GM18870 (cell line): ENCODE data around the gene OR52B4.
"Not testable (repeated sequence)": the region's sequence is repeated elsewhere in the genome, so short reads cannot be mapped to it uniquely, and the experiment has no call there.

Experiments used
- ATAC-seq: cut with Tn5 transposase; IDR thresholded peaks from one replicate; pipeline ENCODE4 v1.9.1; 2021; ENCODE audit warnings: moderate library complexity; ENCODE audit not compliant: unreplicated experiment

Gene OR52B4

GRCh38 chr11:4368286-4368685, at the start of gene OR52B4:
Gene OR52B4, minus strand, starts transcription at chr11:4368386. Its CDS starts 91 bp downstream, at chr11:4368295.
- ATAC-seq = no peak

GRCh38 chr11:4416816-4417215, 48.6 kb upstream of the OR52B4 start:
- ATAC-seq = no peak

- ATAC-seq = no peak
Observed at GRCh38 chr11:4416306-4416705, 48.1 kb upstream of the OR52B4 start.

GRCh38 chr11:4406206-4406605, 38.0 kb upstream of the OR52B4 start:
- ATAC-seq = not testable (repeated sequence)

- ATAC-seq = no peak
Observed at GRCh38 chr11:4393858-4394223, 25.7 kb upstream of the OR52B4 start.

GRCh38 chr11:4393209-4393857, 25.1 kb upstream of the OR52B4 start, which contains the start of gene TRIM21:
Gene TRIM21, minus strand, starts transcription at chr11:4393702. Its CDS starts 3,293 bp downstream, at chr11:4390409.
- peak; percentile 99 for ATAC-seq

- no peak for ATAC-seq
Observed at GRCh38 chr11:4388221-4388620, 20.0 kb upstream of the OR52B4 start.

GRCh38 chr11:4385978-4386740, 18.0 kb upstream of the OR52B4 start:
- no peak for ATAC-seq

GRCh38 chr11:4381901-4382300, 13.7 kb upstream of the OR52B4 start:
- ATAC-seq = no peak

- ATAC-seq = no peak
Observed at GRCh38 chr11:4375431-4376140, 7.4 kb upstream of the OR52B4 start.

- no peak for ATAC-seq
Observed at GRCh38 chr11:4370166-4370565, 2.0 kb upstream of the OR52B4 start.

GRCh38 chr11:4348142-4348541, 20.0 kb downstream of the OR52B4 start:
- not testable (repeated sequence) for ATAC-seq

- not testable (repeated sequence) for ATAC-seq
Observed at GRCh38 chr11:4345366-4345765, 22.8 kb downstream of the OR52B4 start.

- ATAC-seq = not testable (repeated sequence)
Observed at GRCh38 chr11:4334356-4334755, 33.8 kb downstream of the OR52B4 start.
